Activated B cell treated with CpG ODN at 0.5 μM for 24 hours (primary cell): Measurements from ENCODE around the gene LMO2. TPM values are rescaled to one million over a fixed set of nuclear protein-coding genes. Genes with fewer than 3 reads are reported as not detected.

Experiments used
- ATAC-seq: fragments of 200-7000 bp; cut with Tn5 transposase; one replicate; pipeline ENCODE4 v1.10.0; 2021; ENCODE audit warnings: low read depth, mild to moderate bottlenecking, moderate library complexity
- CTCF ChIA-PET: fragments of 350-600 bp; sonication (Branson Sonifier 250); formaldehyde crosslinking; loops from one replicate; lab custom pipeline; 2021; ENCODE audit warnings: antibody characterized with exemption; lab: Charles Lee
- POLR2A ChIA-PET: fragments of 350-600 bp; sonication (Branson Sonifier 250); formaldehyde crosslinking; loops from one replicate; lab custom pipeline; 2021; ENCODE audit warnings: antibody characterized with exemption; lab: Charles Lee
- DNase-seq: peaks from one replicate; pipeline ENCODE4 v3.0.0; 2022
- H3K27ac Mint-ChIP-seq: one replicate; pipeline ENCODE4 v1.8.0; 2020; ENCODE audit warnings: mixed read lengths
- H3K27me3 Mint-ChIP-seq: one replicate; pipeline ENCODE4 v1.8.0; 2021; ENCODE audit warnings: mixed read lengths
- H3K36me3 Mint-ChIP-seq: one replicate; pipeline ENCODE4 v1.8.0; 2021; ENCODE audit warnings: low read depth, mixed read lengths
- H3K4me1 Mint-ChIP-seq: one replicate; pipeline ENCODE4 v1.8.0; 2021; ENCODE audit warnings: mixed read lengths
- H3K4me3 Mint-ChIP-seq: one replicate; pipeline ENCODE4 v1.8.0; 2020; ENCODE audit warnings: mild to moderate bottlenecking, mixed read lengths
- H3K9me3 Mint-ChIP-seq: one replicate; pipeline ENCODE4 v1.8.0; 2020; ENCODE audit warnings: mixed read lengths
- intact Hi-C: fragments of 100-400 bp; cut with micrococcal nuclease; formaldehyde crosslinking; loops from one replicate; pipeline ENCODE4 v1.15.1; 2024
- total RNA-seq: library from RNA; stranded (reverse); gene quantifications from 2 replicates; pipeline ENCODE4 v1.2.3, GENCODE V29; 2022
- TF ChIP-seq, protein P1 (sequence below): fragments of 200-600 bp; IDR thresholded peaks from one replicate; pipeline ENCODE4 v1.8.0; 2022; ENCODE audit warnings: antibody characterized with exemption, mild to moderate bottlenecking

Gene LMO2
- total RNA-seq, 1 donor from 2014 or later = 29.1 TPM

DNA sequence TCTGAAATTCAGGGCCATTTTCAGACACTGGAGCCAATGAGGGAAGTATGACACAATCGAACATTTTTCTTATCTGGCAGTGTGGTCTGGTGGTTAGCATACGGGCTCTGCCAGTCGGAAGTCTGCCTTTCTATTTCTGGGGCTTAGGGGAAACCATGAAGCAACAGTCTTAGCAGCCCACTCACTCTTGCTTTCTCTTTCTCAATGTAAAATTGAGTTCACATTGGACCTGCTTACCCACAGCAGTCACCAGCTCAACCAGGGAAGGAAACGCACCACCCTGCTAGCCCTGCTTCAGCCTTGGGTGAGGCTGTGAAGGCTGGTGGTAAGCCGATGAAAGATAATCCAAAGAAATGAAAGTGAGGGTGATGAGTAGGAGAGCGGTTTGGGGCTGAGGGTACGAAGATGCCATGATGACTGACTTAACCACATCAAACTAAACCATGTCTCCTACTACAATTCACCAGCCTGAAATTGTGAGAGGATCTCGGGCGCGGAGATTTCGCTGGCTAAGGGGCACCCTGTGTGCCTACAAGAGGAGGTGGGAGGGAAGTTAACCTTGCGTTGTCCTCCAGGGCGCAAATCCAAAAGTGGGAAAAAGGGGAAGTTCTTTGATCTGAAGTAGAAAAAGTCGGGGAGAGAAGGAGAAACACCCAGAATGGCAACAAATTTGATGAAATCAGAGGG is 2.0 kb upstream of the LMO2 start:
- ChIA-PET CTCF (interaction anchor here (1.0 to 1.5 kb wide), 2 partner anchors 24 to 36 kb away, joined by 3 to 5 read pairs; no protein-coding TSS in a partner anchor), POLR2A (interaction anchor here (0.6 to 4.1 kb wide), 8 partner anchors 14 to 167 kb away, joined by 3 to 30 read pairs (median 4); no protein-coding TSS in a partner anchor)
- intact Hi-C loops = loop anchor here (1.0 to 5.0 kb wide), 7 partner anchors 18 to 341 kb away; no protein-coding TSS in a partner anchor
- DNase-seq = peak; percentile 45
- ATAC-seq = peak; percentile 80
- H3K9me3 Mint-ChIP-seq = peaks cover 2% of the 10 kb centered on the region
- peaks cover 70% of the 10 kb centered on the region for H3K4me1 Mint-ChIP-seq
- TF ChIP-seq, protein P1, sequence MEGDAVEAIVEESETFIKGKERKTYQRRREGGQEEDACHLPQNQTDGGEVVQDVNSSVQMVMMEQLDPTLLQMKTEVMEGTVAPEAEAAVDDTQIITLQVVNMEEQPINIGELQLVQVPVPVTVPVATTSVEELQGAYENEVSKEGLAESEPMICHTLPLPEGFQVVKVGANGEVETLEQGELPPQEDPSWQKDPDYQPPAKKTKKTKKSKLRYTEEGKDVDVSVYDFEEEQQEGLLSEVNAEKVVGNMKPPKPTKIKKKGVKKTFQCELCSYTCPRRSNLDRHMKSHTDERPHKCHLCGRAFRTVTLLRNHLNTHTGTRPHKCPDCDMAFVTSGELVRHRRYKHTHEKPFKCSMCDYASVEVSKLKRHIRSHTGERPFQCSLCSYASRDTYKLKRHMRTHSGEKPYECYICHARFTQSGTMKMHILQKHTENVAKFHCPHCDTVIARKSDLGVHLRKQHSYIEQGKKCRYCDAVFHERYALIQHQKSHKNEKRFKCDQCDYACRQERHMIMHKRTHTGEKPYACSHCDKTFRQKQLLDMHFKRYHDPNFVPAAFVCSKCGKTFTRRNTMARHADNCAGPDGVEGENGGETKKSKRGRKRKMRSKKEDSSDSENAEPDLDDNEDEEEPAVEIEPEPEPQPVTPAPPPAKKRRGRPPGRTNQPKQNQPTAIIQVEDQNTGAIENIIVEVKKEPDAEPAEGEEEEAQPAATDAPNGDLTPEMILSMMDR = no peak
- no peaks in the 10 kb centered on the region for H3K27me3 Mint-ChIP-seq
- peak overlapping the region; percentile 92 for H3K4me3 Mint-ChIP-seq
- H3K36me3 Mint-ChIP-seq = no peaks in the 10 kb centered on the region
- peak overlapping the region; percentile 94 for H3K27ac Mint-ChIP-seq

- DNase-seq (no peak), ATAC-seq (no peak)
- intact Hi-C loops = loop anchor here (1.0 to 5.0 kb wide), 5 partner anchors 19 to 342 kb away; no protein-coding TSS in a partner anchor
- Mint-ChIP-seq H3K27ac (peak overlapping the region; percentile 94), H3K4me3 (peak overlapping the region; percentile 92), H3K27me3 (no peaks in the 10 kb centered on the region), H3K4me1 (peaks cover 68% of the 10 kb centered on the region), H3K9me3 (peaks cover 2% of the 10 kb centered on the region), H3K36me3 (no peaks in the 10 kb centered on the region)
- ChIA-PET POLR2A (interaction anchor here (0.6 to 4.1 kb wide), 10 partner anchors 9 to 168 kb away, joined by 3 to 30 read pairs (median 4); partner anchors contain the start of gene CD59), CTCF (interaction anchor here (1.0 to 1.5 kb wide), 4 partner anchors 23 to 78 kb away, joined by 3 to 5 read pairs (median 4); no protein-coding TSS in a partner anchor)
- TF ChIP-seq, protein P1 = no peak
These were observed 1.2 kb upstream of the LMO2 start for GRCh38 chr11:33892906-33893594.

DNA sequence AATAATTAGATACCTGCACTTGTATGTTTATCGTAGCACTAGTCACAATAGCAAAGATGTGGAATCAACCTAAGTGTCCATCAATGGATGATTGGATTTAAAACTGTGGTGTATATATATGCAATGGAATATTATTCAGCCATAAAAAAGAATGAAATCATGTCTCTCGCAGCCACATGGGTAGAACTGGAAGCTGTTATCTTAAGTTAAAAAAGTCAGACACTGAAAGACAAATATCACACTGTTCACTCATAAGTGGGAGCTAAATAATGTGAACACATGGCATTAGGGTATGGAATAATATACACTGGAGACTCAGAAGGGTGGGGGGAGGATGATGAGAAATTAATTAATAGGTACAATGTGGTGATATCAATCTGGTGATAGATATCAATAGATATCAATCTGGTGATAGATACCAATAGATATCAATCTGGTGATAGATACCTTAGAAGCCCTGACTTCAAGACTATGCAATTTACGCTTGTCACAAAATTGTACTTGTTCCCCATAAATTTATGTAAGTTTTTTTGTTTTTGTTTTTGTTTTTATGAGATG is 2.0 kb downstream of the LMO2 start:
- Mint-ChIP-seq H3K4me3 (no peak overlapping the region), H3K27ac (no peak overlapping the region), H3K36me3 (no peaks in the 10 kb centered on the region), H3K4me1 (peaks cover 47% of the 10 kb centered on the region), H3K27me3 (no peaks in the 10 kb centered on the region), H3K9me3 (peaks cover 2% of the 10 kb centered on the region)
- intact Hi-C loops = loop anchor here (5.0 kb wide), 1 partner anchor 33 kb away; no protein-coding TSS in a partner anchor
- DNase-seq (no peak), ATAC-seq (no peak)
- CTCF ChIA-PET = no interaction called here
- POLR2A ChIA-PET = interaction anchor here (0.6 to 4.1 kb wide), 2 partner anchors 22 to 1227 kb away, joined by 3 to 30 read pairs; no protein-coding TSS in a partner anchor
- TF ChIP-seq, protein P1 = no peak

DNA sequence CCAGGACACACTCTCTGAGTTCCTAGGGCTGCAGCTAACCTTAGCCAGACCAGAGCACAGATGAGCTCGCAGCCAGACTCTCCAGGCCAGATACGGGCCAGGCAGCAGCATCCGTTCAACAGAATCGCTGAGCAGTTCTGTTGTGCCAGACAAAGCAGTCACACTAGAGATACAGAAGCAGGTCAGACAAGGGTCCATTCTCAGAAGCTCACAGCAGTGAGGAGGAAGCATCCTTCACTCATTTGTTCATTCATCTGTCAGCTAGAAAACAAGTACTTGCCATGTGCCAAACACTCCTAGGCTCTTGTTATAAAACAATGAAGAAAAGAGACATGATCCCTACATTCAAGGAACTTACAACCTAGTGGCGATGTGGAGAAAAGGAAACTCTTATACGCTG is 2.6 kb downstream of the LMO2 start:
- no peaks in the 10 kb centered on the region for H3K36me3 Mint-ChIP-seq
- TF ChIP-seq, protein P1 = no peak
- ATAC-seq = no peak
- ChIA-PET POLR2A (no interaction called here), CTCF (no interaction called here)
- no peaks in the 10 kb centered on the region for H3K27me3 Mint-ChIP-seq
- intact Hi-C loops = no loop called here
- no peak overlapping the region for H3K4me3 Mint-ChIP-seq
- H3K4me1 Mint-ChIP-seq = peaks cover 41% of the 10 kb centered on the region
- no peak overlapping the region for H3K27ac Mint-ChIP-seq
- H3K9me3 Mint-ChIP-seq = peaks cover 2% of the 10 kb centered on the region
- DNase-seq = no peak
